HepG2 (cell line): ENCODE results near the gene TCF23. TPM values are rescaled to one million over a fixed set of nuclear protein-coding genes. Genes with fewer than 3 reads are reported as not detected.

Experiments
- CAMTA2 ChIP-seq: sonication (generic); formaldehyde crosslinking; IDR thresholded peaks from 2 replicates; pipeline ENCODE4 v1.4.0; 2020; ENCODE audit warnings: mild to moderate bottlenecking, missing genetic modification reagents, borderline replicate concordance
- CBX5 ChIP-seq: sonication (generic); formaldehyde crosslinking; IDR thresholded peaks from 2 replicates; pipeline ENCODE4 v1.4.0; 2020; ENCODE audit warnings: missing genetic modification reagents, borderline replicate concordance
- PAWR ChIP-seq: sonication (generic); formaldehyde crosslinking; IDR thresholded peaks from 2 replicates; pipeline ENCODE4 v1.4.0; 2020; ENCODE audit warnings: missing genetic modification reagents, mild to moderate bottlenecking, borderline replicate concordance
- POLR2AphosphoS2 ChIP-seq: IDR thresholded peaks from 2 replicates; pipeline ENCODE4 v1.6.1; 2011; ENCODE audit warnings: low read depth, low read length, improper control_type of control experiment
- ZC3H13 ChIP-seq: sonication (generic); formaldehyde crosslinking; IDR thresholded peaks from 2 replicates; pipeline ENCODE4 v1.8.1; 2023; ENCODE audit warnings: mild to moderate bottlenecking, missing genetic modification reagents, moderate library complexity
- ZNF160 ChIP-seq: sonication (generic); formaldehyde crosslinking; IDR thresholded peaks from 2 replicates; pipeline ENCODE4 v1.8.0; 2022; ENCODE audit warnings: mild to moderate bottlenecking, inconsistent platforms, missing genetic modification reagents
- ZNF30 ChIP-seq: sonication (generic); formaldehyde crosslinking; IDR thresholded peaks from 2 replicates; pipeline ENCODE4 v1.5.0; 2020; ENCODE audit warnings: mild to moderate bottlenecking, missing genetic modification reagents
- ZNF430 ChIP-seq: sonication (generic); formaldehyde crosslinking; IDR thresholded peaks from 2 replicates; pipeline ENCODE4 v1.9.0; 2021; ENCODE audit warnings: mild to moderate bottlenecking, missing genetic modification reagents
- ZNF782 ChIP-seq: sonication (generic); formaldehyde crosslinking; IDR thresholded peaks from 2 replicates; pipeline ENCODE4 v1.4.0; 2020; ENCODE audit warnings: missing genetic modification reagents, mild to moderate bottlenecking, borderline replicate concordance
- polyA plus RNA-seq, 8 experiments: library from polyadenylated mRNA; depleted of rRNA in 3 of 8; stranded (reverse) in 7 of 8; unstranded in 1 of 8; fragments of >200 nt; fragmentation: Illumina TruSeq in 4 of 8; extraction: Trizol in 4 of 8; gene quantifications; 2 replicates each; pipeline versions ENCODE4 v1.2.1 to v1.2.3, GENCODE V29; 2011 to 2016; ENCODE audit warnings: low read depth in 4 of 8, missing spikeins in 1 of 8, mixed read lengths in 1 of 8; ENCODE audit not compliant: insufficient read depth in 1 of 8
- total RNA-seq, 5 experiments: library from RNA; depleted of rRNA; stranded (reverse); fragments of >200 nt; fragmentation: Illumina TruSeq; extraction: Trizol; gene quantifications; 2 replicates each; pipeline ENCODE4 v1.2.3, GENCODE V29; 2016; ENCODE audit warnings: low read depth in 1 of 5
- TF ChIP-seq, protein P1 (sequence below): sonication (generic); formaldehyde crosslinking; IDR thresholded peaks from 2 replicates; pipeline ENCODE4 v1.5.1; 2020; ENCODE audit warnings: mild to moderate bottlenecking, missing genetic modification reagents, moderate library complexity
- TF ChIP-seq, protein P2 (sequence below): IDR thresholded peaks from 2 replicates; pipeline ENCODE4 v1.6.1; 2016; ENCODE audit warnings: missing biosample characterization, missing genetic modification reagents, low read depth
- TF ChIP-seq, protein P3 (sequence below): sonication (generic); formaldehyde crosslinking; IDR thresholded peaks from 2 replicates; pipeline ENCODE4 v1.5.1; 2020; ENCODE audit warnings: mild to moderate bottlenecking, missing genetic modification reagents
- TF ChIP-seq, protein P4 (sequence below): sonication (generic); formaldehyde crosslinking; IDR thresholded peaks from 2 replicates; pipeline ENCODE4 v1.8.0; 2022; ENCODE audit warnings: missing genetic modification reagents, mild to moderate bottlenecking, moderate library complexity, borderline replicate concordance
- TF ChIP-seq, protein P5 (sequence below): sonication (generic); formaldehyde crosslinking; IDR thresholded peaks from 2 replicates; pipeline ENCODE4 v1.5.0; 2020; ENCODE audit warnings: missing genetic modification reagents

TCF23 gene
- total and polyA plus RNA-seq, 2 of the 13 experiments (the other 11 are each of a cell fraction or from before 2014, with no cell fraction given), result 0.02 to 1.4 TPM

DNA sequence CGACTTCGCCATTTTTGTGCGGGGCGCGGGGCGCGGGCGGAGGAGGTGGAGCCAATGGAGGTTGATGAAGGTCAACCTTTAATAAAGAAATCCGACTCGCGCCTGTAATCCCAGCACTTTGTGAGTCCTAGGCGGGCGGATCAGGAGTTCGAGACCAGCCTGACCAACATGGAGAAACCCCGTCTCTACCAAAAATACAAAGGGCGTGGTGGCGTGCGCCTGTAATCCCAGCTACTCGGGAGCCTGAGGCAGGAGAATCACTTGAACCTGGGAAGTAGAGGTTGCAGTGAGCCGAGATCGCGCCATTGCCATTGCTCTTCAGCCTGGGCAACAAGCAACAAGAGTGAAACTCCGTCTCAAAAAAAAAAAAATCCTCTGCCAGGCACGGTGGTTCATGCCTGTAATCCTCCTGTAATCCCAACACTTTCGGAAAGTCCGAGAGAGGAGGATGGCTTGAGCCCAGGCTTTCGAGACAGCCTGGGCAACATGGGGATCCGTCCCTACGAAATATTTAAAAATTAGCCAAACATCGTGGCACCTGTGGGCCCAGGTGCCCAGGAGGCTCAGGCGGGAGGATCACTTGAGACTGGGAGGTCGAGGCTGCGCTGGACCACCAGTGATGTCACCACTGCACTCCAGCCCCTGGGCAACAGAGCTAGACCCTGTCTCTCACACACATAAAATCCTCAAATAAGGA lies 13.9 kb upstream of the TCF23 start (continued):
- TF ChIP-seq, protein P1, sequence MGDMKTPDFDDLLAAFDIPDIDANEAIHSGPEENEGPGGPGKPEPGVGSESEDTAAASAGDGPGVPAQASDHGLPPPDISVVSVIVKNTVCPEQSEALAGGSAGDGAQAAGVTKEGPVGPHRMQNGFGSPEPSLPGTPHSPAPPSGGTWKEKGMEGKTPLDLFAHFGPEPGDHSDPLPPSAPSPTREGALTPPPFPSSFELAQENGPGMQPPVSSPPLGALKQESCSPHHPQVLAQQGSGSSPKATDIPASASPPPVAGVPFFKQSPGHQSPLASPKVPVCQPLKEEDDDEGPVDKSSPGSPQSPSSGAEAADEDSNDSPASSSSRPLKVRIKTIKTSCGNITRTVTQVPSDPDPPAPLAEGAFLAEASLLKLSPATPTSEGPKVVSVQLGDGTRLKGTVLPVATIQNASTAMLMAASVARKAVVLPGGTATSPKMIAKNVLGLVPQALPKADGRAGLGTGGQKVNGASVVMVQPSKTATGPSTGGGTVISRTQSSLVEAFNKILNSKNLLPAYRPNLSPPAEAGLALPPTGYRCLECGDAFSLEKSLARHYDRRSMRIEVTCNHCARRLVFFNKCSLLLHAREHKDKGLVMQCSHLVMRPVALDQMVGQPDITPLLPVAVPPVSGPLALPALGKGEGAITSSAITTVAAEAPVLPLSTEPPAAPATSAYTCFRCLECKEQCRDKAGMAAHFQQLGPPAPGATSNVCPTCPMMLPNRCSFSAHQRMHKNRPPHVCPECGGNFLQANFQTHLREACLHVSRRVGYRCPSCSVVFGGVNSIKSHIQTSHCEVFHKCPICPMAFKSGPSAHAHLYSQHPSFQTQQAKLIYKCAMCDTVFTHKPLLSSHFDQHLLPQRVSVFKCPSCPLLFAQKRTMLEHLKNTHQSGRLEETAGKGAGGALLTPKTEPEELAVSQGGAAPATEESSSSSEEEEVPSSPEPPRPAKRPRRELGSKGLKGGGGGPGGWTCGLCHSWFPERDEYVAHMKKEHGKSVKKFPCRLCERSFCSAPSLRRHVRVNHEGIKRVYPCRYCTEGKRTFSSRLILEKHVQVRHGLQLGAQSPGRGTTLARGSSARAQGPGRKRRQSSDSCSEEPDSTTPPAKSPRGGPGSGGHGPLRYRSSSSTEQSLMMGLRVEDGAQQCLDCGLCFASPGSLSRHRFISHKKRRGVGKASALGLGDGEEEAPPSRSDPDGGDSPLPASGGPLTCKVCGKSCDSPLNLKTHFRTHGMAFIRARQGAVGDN (CRISPR knock-in tag), result peak; percentile 7; the same call in 1 of the 2 replicates
- TF ChIP-seq, protein P2, sequence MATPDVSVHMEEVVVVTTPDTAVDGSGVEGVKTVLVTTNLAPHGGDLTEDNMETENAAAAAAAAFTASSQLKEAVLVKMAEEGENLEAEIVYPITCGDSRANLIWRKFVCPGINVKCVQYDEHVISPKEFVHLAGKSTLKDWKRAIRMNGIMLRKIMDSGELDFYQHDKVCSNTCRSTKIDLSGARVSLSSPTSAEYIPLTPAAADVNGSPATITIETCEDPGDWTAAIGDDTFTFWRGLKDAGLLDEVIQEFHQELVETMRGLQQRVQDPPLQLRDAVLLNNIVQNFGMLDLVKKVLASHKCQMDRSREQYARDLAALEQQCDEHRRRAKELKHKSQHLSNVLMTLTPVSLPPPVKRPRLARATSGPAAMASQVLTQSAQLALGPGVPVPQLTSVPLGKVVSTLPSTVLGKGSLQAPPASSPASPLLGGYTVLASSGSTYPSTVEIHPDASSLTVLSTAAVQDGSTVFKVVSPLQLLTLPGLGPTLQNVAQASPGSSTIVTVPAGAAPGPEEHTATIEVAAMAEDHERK (CRISPR knock-in tag), result no peak
- TF ChIP-seq CBX5, result 0 out of 2 replicates have a peak, but pooled peaks have one; percentile 20
- TF ChIP-seq ZNF30 (CRISPR knock-in tag), result peak; percentile 17; the same call in 1 of the 2 replicates
- TF ChIP-seq, protein P3, sequence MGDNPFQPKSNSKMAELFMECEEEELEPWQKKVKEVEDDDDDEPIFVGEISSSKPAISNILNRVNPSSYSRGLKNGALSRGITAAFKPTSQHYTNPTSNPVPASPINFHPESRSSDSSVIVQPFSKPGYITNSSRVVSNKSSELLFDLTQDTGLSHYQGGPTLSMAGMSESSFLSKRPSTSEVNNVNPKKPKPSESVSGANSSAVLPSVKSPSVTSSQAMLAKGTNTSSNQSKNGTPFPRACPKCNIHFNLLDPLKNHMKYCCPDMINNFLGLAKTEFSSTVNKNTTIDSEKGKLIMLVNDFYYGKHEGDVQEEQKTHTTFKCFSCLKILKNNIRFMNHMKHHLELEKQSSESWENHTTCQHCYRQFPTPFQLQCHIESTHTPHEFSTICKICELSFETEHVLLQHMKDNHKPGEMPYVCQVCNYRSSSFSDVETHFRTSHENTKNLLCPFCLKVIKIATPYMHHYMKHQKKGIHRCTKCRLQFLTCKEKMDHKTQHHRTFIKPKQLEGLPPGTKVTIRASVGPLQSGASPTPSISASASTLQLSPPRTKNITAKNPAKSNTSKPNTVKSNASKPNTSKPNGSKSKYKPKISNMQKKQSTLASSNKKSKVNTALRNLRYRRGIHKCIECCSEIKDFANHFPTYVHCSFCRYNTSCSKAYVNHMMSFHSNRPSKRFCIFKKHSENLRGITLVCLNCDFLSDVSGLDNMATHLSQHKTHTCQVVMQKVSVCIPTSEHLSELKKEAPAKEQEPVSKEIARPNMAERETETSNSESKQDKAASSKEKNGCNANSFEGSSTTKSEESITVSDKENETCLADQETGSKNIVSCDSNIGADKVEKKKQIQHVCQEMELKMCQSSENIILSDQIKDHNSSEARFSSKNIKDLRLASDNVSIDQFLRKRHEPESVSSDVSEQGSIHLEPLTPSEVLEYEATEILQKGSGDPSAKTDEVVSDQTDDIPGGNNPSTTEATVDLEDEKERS (CRISPR knock-in tag), result 0 out of 2 replicates have a peak, but pooled peaks have one; percentile 11
- TF ChIP-seq ZNF160 (CRISPR knock-in tag), result no peak
- TF ChIP-seq, protein P4, sequence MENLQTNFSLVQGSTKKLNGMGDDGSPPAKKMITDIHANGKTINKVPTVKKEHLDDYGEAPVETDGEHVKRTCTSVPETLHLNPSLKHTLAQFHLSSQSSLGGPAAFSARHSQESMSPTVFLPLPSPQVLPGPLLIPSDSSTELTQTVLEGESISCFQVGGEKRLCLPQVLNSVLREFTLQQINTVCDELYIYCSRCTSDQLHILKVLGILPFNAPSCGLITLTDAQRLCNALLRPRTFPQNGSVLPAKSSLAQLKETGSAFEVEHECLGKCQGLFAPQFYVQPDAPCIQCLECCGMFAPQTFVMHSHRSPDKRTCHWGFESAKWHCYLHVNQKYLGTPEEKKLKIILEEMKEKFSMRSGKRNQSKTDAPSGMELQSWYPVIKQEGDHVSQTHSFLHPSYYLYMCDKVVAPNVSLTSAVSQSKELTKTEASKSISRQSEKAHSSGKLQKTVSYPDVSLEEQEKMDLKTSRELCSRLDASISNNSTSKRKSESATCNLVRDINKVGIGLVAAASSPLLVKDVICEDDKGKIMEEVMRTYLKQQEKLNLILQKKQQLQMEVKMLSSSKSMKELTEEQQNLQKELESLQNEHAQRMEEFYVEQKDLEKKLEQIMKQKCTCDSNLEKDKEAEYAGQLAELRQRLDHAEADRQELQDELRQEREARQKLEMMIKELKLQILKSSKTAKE (CRISPR knock-in tag), result 0 out of 2 replicates have a peak, but pooled peaks have one; percentile 7
- no peak for TF ChIP-seq ZNF430 (CRISPR knock-in tag)
- TF ChIP-seq ZNF782 (CRISPR knock-in tag), result 0 out of 2 replicates have a peak, but pooled peaks have one; percentile 61
- TF ChIP-seq, protein P5, sequence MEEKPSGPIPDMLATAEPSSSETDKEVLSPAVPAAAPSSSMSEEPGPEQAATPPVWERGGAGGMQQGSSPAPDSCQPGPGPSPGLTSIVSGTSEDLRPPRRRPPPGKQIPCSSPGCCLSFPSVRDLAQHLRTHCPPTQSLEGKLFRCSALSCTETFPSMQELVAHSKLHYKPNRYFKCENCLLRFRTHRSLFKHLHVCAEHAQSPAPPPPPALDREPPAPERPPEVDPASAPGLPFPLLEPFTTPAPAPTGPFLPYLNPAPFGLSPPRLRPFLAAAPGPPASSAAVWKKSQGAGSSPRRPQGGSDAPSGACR (CRISPR knock-in tag), result peak; percentile 96
- TF ChIP-seq ZC3H13 (CRISPR knock-in tag), result peak; percentile 12; the same call in 1 of the 2 replicates
- 0 out of 2 replicates have a peak, but pooled peaks have one; percentile 65 for TF ChIP-seq PAWR (CRISPR knock-in tag)
- no peak for TF ChIP-seq CAMTA2 (CRISPR knock-in tag)
- TF ChIP-seq POLR2AphosphoS2, result no peak
